ENCODE measurements around the gene CFAP410. TPM values are rescaled to one million over a fixed set of nuclear protein-coding genes. Genes with fewer than 3 reads are reported as not detected.

The CFAP410 gene
- total RNA-seq, 3 donors from 2014 or later (not counting 1 experiment from before 2014, with no cell fraction given): 43.6 to 47.4 (median 46.7) TPM

GRCh38 chr21:44372616-44373015 is 33.4 kb upstream of the CFAP410 start:
- TF ChIP-seq CTCF (IDR thresholded peaks at IDR 0.05): no peak
- DNase-seq: no peak
- Mint-ChIP-seq H3K4me1 (peaks cover 39 to 60% of the 10 kb centered on the region in 2 donors), H3K27me3 (ENCODE audit: low read depth in 2 of 2) (peaks cover 0 to 3% of the 10 kb centered on the region in 2 donors), H3K27ac (no peak overlapping the region), H3K4me3 (peak overlapping the region; percentile 13), H3K36me3 (no peaks in the 10 kb centered on the region), H3K9me3 (no peaks in the 10 kb centered on the region)
- Histone ChIP-seq H3K36me3 (ENCODE audit: control insufficient read depth, insufficient read depth, low read length) (no peaks in the 10 kb centered on the region), H3K9me3 (ENCODE audit: control insufficient read depth, insufficient read depth, low read length) (peaks cover 4% of the 10 kb centered on the region), H3K27me3 (ENCODE audit: control insufficient read depth, insufficient read depth, low read length) (peaks cover 10% of the 10 kb centered on the region), H3K27ac (ENCODE audit: low read length) (no peak overlapping the region), H3K4me1 (ENCODE audit: control insufficient read depth, insufficient read depth, low read length) (peaks cover 43% of the 10 kb centered on the region), H3K4me3 (ENCODE audit: low read length) (no peak overlapping the region)
- ATAC-seq: no peak
- 92% methylated on average over 8 of the region's 8 CpGs for WGBS (ENCODE audit: insufficient coverage)
- intact Hi-C loops (cut with micrococcal nuclease): loop anchor here (10.0 kb wide), 3 partner anchors 102 to 552 kb away; partner anchors contain the start of genes ITGB2 and TRAPPC10

DNA sequence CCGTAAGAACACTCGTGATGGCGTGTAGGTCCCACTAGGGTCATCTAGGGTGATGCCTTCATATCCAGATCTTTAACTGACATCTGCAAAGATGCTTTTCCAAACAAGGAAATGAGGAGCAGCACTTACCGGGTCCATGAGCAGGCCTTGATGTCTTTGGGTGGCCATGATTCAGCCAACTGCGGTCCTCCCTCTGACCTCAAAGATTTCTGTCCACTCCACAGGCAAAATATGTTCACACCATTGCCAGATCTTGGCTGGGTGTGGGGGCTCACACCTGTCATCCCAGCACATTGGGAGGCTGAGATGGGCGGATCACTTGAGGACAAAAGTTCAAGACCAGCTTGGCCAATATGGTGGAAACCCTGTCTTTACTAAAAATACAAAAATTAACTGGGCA is 32.4 kb upstream of the CFAP410 start:
- Mint-ChIP-seq H3K9me3 (no peaks in the 10 kb centered on the region), H3K4me1 (peaks cover 39 to 54% of the 10 kb centered on the region in 2 donors), H3K27me3 (ENCODE audit: low read depth in 2 of 2) (peaks cover 0 to 3% of the 10 kb centered on the region in 2 donors), H3K27ac (no peak overlapping the region), H3K4me3 (no peak overlapping the region), H3K36me3 (no peaks in the 10 kb centered on the region)
- over 99% methylated on average over 6 of the region's 6 CpGs for WGBS (ENCODE audit: insufficient coverage)
- Histone ChIP-seq H3K27me3 (ENCODE audit: control insufficient read depth, insufficient read depth, low read length) (peaks cover 5% of the 10 kb centered on the region), H3K36me3 (ENCODE audit: control insufficient read depth, insufficient read depth, low read length) (peaks cover 2% of the 10 kb centered on the region), H3K4me3 (ENCODE audit: low read length) (no peak overlapping the region), H3K27ac (ENCODE audit: low read length) (no peak overlapping the region), H3K9me3 (ENCODE audit: control insufficient read depth, insufficient read depth, low read length) (peaks cover 4% of the 10 kb centered on the region), H3K4me1 (ENCODE audit: control insufficient read depth, insufficient read depth, low read length) (peaks cover 35% of the 10 kb centered on the region)
- ATAC-seq (no peak), DNase-seq (no peak)
- intact Hi-C loops (cut with micrococcal nuclease): loop anchor here (10.0 kb wide), 3 partner anchors 103 to 553 kb away; partner anchors contain the start of genes ITGB2 and TRAPPC10
- TF ChIP-seq CTCF (IDR thresholded peaks at IDR 0.05): no peak

DNA sequence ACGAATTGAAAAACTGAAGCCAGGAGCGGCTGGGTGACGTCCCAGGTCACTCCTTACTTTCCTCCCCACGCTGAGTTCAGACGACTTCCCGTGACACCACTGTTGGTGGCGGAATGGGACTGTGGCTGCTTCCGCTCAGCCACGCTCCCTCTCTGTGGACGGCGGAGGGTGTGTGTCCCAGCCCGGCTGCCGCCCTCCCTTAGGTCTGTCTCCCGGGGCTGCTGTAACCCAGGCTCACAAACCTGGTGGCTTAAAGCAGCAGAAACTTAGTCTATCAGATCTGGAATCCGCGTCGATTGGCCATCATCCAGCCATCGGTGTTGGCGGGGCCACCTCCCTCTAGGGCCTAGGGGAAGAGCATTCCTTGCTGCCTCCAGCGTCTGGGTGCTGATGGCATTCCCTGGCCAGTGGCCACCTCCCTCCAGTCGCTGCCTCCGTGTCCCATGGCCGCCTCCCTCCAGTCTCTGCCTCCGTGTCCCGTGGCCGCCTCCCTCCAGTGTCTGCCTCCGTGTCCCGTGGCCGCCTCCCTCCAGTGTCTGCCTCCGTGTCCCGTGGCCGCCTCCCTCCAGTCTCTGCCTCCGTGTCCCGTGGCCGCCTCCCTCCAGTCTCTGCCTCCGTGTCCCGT is 31.7 kb upstream of the CFAP410 start:
- intact Hi-C loops (cut with micrococcal nuclease): loop anchor here (10.0 kb wide), 3 partner anchors 104 to 554 kb away; partner anchors contain the start of genes ITGB2 and TRAPPC10
- no peak for TF ChIP-seq CTCF (IDR thresholded peaks at IDR 0.05)
- Histone ChIP-seq H3K36me3 (ENCODE audit: control insufficient read depth, insufficient read depth, low read length) (peaks cover 2% of the 10 kb centered on the region), H3K9me3 (ENCODE audit: control insufficient read depth, insufficient read depth, low read length) (peaks cover 4% of the 10 kb centered on the region), H3K4me1 (ENCODE audit: control insufficient read depth, insufficient read depth, low read length) (peaks cover 28% of the 10 kb centered on the region), H3K4me3 (ENCODE audit: low read length) (no peak overlapping the region), H3K27me3 (ENCODE audit: control insufficient read depth, insufficient read depth, low read length) (peaks cover 6% of the 10 kb centered on the region), H3K27ac (ENCODE audit: low read length) (no peak overlapping the region)
- Mint-ChIP-seq H3K4me3 (no peak overlapping the region), H3K27ac (no peak overlapping the region), H3K4me1 (peaks cover 37 to 47% of the 10 kb centered on the region in 2 donors), H3K36me3 (no peaks in the 10 kb centered on the region), H3K9me3 (no peaks in the 10 kb centered on the region), H3K27me3 (ENCODE audit: low read depth in 2 of 2) (peaks cover 0 to 3% of the 10 kb centered on the region in 2 donors)
- DNase-seq (no peak), ATAC-seq (no peak)
- WGBS (ENCODE audit: insufficient coverage): 98% methylated on average over 32 of the region's 37 CpGs
